ENCODE data around the gene BCL11B.

BCL11B gene

GRCh38 chr14:99137001-99137700 lies 134.8 kb downstream of the BCL11B start:
- WGBS (ENCODE audit: insufficient coverage): 66% methylated on average over 9 of the region's 11 CpGs
- ChIA-PET CTCF (no interaction called here), POLR2A (no interaction called here)
- Histone ChIP-seq H3K9me3 (ENCODE audit: control extremely low read depth in 1 of 5, control insufficient read depth in 4 of 5, insufficient read depth in 2 of 5, low read depth in 1 of 5, low read length in 4 of 5) (no peaks in the 10 kb centered on the region), H3K27ac (ENCODE audit: insufficient read depth in 1 of 2, low read depth in 1 of 2, low read length in 2 of 2, poor library complexity in 1 of 2, severe bottlenecking in 2 of 2) (no peak overlapping the region), H3K27me3 (replicated peaks in 2 of 5; ENCODE audit: control insufficient read depth in 4 of 5, insufficient read depth in 5 of 5, low read length in 4 of 5) (peaks cover 0 to 8% (median 0%) of the 10 kb centered on the region in 5 experiments), H3K4me1 (ENCODE audit: control extremely low read depth in 1 of 4, control insufficient read depth in 4 of 4, insufficient read depth in 4 of 4, low read length in 3 of 4) (no peaks in the 10 kb centered on the region), H3K36me3 (ENCODE audit: control insufficient read depth in 4 of 4, insufficient read depth in 4 of 4, low read length in 3 of 4) (no peaks in the 10 kb centered on the region), H3K4me3 (ENCODE audit: control insufficient read depth in 1 of 7, extremely low read depth in 1 of 7, insufficient read depth in 4 of 7, low read depth in 2 of 7, low read length in 6 of 7) (no peak overlapping the region)
- DNase-seq: no peak

GRCh38 chr14:99136401-99136800 lies 135.6 kb downstream of the BCL11B start:
- peaks cover 0 to 8% (median 0%) of the 10 kb centered on the region in 5 experiments for H3K27me3 ChIP-seq (replicated peaks in 2 of 5; ENCODE audit: control insufficient read depth in 4 of 5, insufficient read depth in 5 of 5, low read length in 4 of 5)
- no peaks in the 10 kb centered on the region for H3K36me3 ChIP-seq (ENCODE audit: control insufficient read depth in 4 of 4, insufficient read depth in 4 of 4, low read length in 3 of 4)
- no peak overlapping the region for H3K27ac ChIP-seq (ENCODE audit: insufficient read depth in 1 of 2, low read depth in 1 of 2, low read length in 2 of 2, poor library complexity in 1 of 2, severe bottlenecking in 2 of 2)
- H3K4me3 ChIP-seq (ENCODE audit: control insufficient read depth in 1 of 7, extremely low read depth in 1 of 7, insufficient read depth in 4 of 7, low read depth in 2 of 7, low read length in 6 of 7): no peak overlapping the region
- CTCF ChIA-PET: no interaction called here
- 86% methylated on average over 6 of the region's 7 CpGs for WGBS (ENCODE audit: insufficient coverage)
- no peaks in the 10 kb centered on the region for H3K4me1 ChIP-seq (ENCODE audit: control extremely low read depth in 1 of 4, control insufficient read depth in 4 of 4, insufficient read depth in 4 of 4, low read length in 3 of 4)
- H3K9me3 ChIP-seq (ENCODE audit: control extremely low read depth in 1 of 5, control insufficient read depth in 4 of 5, insufficient read depth in 2 of 5, low read depth in 1 of 5, low read length in 4 of 5): no peaks in the 10 kb centered on the region
- POLR2A ChIA-PET: no interaction called here
- DNase-seq: no peak

- no peak for DNase-seq
- 88% methylated on average over 4 of the region's 5 CpGs for WGBS (ENCODE audit: insufficient coverage)
- Histone ChIP-seq H3K9me3 (ENCODE audit: control extremely low read depth in 1 of 5, control insufficient read depth in 4 of 5, insufficient read depth in 2 of 5, low read depth in 1 of 5, low read length in 4 of 5) (no peaks in the 10 kb centered on the region), H3K4me3 (ENCODE audit: control insufficient read depth in 1 of 7, extremely low read depth in 1 of 7, insufficient read depth in 4 of 7, low read depth in 2 of 7, low read length in 6 of 7) (no peak overlapping the region), H3K4me1 (ENCODE audit: control extremely low read depth in 1 of 4, control insufficient read depth in 4 of 4, insufficient read depth in 4 of 4, low read length in 3 of 4) (no peaks in the 10 kb centered on the region), H3K27me3 (replicated peaks in 2 of 5; ENCODE audit: control insufficient read depth in 4 of 5, insufficient read depth in 5 of 5, low read length in 4 of 5) (peaks cover 0 to 8% (median 0%) of the 10 kb centered on the region in 5 experiments), H3K36me3 (ENCODE audit: control insufficient read depth in 4 of 4, insufficient read depth in 4 of 4, low read length in 3 of 4) (no peaks in the 10 kb centered on the region), H3K27ac (ENCODE audit: insufficient read depth in 1 of 2, low read depth in 1 of 2, low read length in 2 of 2, poor library complexity in 1 of 2, severe bottlenecking in 2 of 2) (no peak overlapping the region)
- ChIA-PET POLR2A (no interaction called here), CTCF (no interaction called here)
Observed at GRCh38 chr14:99136047-99136400, 136.0 kb downstream of the BCL11B start.

DNA sequence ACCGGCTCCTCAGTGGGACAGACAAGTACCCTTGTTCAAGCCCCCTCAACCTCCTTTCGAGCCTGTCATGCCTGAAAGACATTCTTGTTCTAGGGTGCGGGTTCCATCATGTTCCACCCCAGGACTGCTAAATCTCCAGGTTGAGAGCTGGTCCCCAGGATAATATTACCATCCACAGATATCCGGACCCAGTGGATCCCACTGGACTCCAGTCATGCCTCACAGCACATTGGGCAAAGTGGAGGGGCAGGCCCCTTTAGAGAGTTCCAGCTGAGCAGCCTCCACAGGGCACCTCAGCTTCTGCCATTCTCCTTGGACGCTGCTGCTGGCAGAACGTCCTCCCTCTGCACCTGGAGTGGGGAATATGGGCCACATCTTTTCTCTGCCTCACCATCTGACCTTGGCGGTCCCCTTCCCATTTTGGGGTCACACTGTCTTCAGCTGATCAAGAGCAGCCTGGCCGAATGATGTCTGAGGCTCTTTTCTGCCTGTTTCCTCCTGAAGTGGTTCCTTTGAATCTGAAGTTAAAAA lies 137.4 kb downstream of the BCL11B start:
- Histone ChIP-seq H3K27me3 (replicated peaks in 2 of 5; ENCODE audit: control insufficient read depth in 4 of 5, insufficient read depth in 5 of 5, low read length in 4 of 5) (peaks cover 0 to 8% (median 0%) of the 10 kb centered on the region in 5 experiments), H3K27ac (ENCODE audit: insufficient read depth in 1 of 2, low read depth in 1 of 2, low read length in 2 of 2, poor library complexity in 1 of 2, severe bottlenecking in 2 of 2) (no peak overlapping the region), H3K9me3 (ENCODE audit: control extremely low read depth in 1 of 5, control insufficient read depth in 4 of 5, insufficient read depth in 2 of 5, low read depth in 1 of 5, low read length in 4 of 5) (no peaks in the 10 kb centered on the region), H3K4me1 (ENCODE audit: control extremely low read depth in 1 of 4, control insufficient read depth in 4 of 4, insufficient read depth in 4 of 4, low read length in 3 of 4) (no peaks in the 10 kb centered on the region), H3K36me3 (ENCODE audit: control insufficient read depth in 4 of 4, insufficient read depth in 4 of 4, low read length in 3 of 4) (no peaks in the 10 kb centered on the region), H3K4me3 (ENCODE audit: control insufficient read depth in 1 of 7, extremely low read depth in 1 of 7, insufficient read depth in 4 of 7, low read depth in 2 of 7, low read length in 6 of 7) (no peak overlapping the region)
- WGBS (ENCODE audit: insufficient coverage): 92% methylated on average over 8 of the region's 8 CpGs
- CTCF ChIA-PET: no interaction called here
- no peak for DNase-seq
- POLR2A ChIA-PET: no interaction called here

DNA sequence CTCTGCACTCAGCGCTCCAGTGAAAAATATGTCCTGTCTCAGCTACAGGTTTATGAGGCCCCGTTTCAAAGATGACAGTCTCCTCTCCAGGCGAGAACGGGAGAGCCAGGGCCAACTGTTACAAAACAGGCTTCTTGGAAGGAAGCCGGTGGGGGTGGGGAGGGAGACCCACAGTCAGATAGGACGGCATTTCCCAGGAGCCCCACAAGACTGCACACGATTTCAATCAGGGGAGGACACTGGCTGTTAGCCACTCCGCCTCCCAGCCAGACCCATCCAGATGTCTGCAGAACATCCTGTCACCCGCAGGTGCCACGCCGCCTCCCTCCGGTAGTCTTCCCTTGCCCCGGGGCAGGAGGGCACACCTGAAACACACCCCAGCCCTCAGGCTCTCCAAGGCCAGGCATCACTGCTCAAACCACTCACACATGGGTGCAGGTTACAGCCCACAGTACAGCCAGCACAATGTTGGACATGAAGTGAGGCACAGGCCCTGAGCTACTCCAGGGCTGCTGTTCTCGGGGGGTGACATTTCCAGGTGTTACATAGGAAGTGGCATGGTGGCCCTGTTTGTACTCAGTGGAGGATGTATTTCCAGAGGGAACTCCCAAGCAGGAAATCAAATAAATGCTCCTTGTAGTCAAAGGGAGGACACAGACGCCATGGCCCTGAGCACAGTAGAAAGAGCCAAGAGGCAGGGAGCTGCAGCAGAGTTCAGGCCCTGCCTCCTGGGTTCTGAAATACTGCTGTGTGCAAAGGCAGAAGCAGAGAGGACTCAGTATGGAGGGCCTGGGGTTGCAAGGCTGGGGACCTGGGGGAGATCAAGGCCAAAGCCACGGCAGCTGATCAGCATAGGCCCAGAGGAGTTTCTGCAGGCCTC lies 138.1 kb downstream of the BCL11B start:
- Histone ChIP-seq H3K27ac (ENCODE audit: insufficient read depth in 1 of 2, low read depth in 1 of 2, low read length in 2 of 2, poor library complexity in 1 of 2, severe bottlenecking in 2 of 2) (no peak overlapping the region), H3K36me3 (ENCODE audit: control insufficient read depth in 4 of 4, insufficient read depth in 4 of 4, low read length in 3 of 4) (no peaks in the 10 kb centered on the region), H3K9me3 (ENCODE audit: control extremely low read depth in 1 of 5, control insufficient read depth in 4 of 5, insufficient read depth in 2 of 5, low read depth in 1 of 5, low read length in 4 of 5) (no peaks in the 10 kb centered on the region), H3K4me1 (ENCODE audit: control extremely low read depth in 1 of 4, control insufficient read depth in 4 of 4, insufficient read depth in 4 of 4, low read length in 3 of 4) (no peaks in the 10 kb centered on the region), H3K4me3 (ENCODE audit: control insufficient read depth in 1 of 7, extremely low read depth in 1 of 7, insufficient read depth in 4 of 7, low read depth in 2 of 7, low read length in 6 of 7) (no peak overlapping the region), H3K27me3 (replicated peaks in 2 of 5; ENCODE audit: control insufficient read depth in 4 of 5, insufficient read depth in 5 of 5, low read length in 4 of 5) (peaks cover 0 to 8% (median 0%) of the 10 kb centered on the region in 5 experiments)
- ChIA-PET POLR2A (no interaction called here), CTCF (no interaction called here)
- DNase-seq: no peak
- WGBS (ENCODE audit: insufficient coverage): 80% methylated on average over 11 of the region's 16 CpGs

GRCh38 chr14:99132821-99133635 lies 139.0 kb downstream of the BCL11B start:
- Histone ChIP-seq H3K9me3 (ENCODE audit: control extremely low read depth in 1 of 5, control insufficient read depth in 4 of 5, insufficient read depth in 2 of 5, low read depth in 1 of 5, low read length in 4 of 5) (no peaks in the 10 kb centered on the region), H3K4me1 (ENCODE audit: control extremely low read depth in 1 of 4, control insufficient read depth in 4 of 4, insufficient read depth in 4 of 4, low read length in 3 of 4) (no peaks in the 10 kb centered on the region), H3K4me3 (ENCODE audit: control insufficient read depth in 1 of 7, extremely low read depth in 1 of 7, insufficient read depth in 4 of 7, low read depth in 2 of 7, low read length in 6 of 7) (no peak overlapping the region), H3K27ac (ENCODE audit: insufficient read depth in 1 of 2, low read depth in 1 of 2, low read length in 2 of 2, poor library complexity in 1 of 2, severe bottlenecking in 2 of 2) (no peak overlapping the region), H3K36me3 (ENCODE audit: control insufficient read depth in 4 of 4, insufficient read depth in 4 of 4, low read length in 3 of 4) (no peaks in the 10 kb centered on the region), H3K27me3 (replicated peaks in 2 of 5; ENCODE audit: control insufficient read depth in 4 of 5, insufficient read depth in 5 of 5, low read length in 4 of 5) (peaks cover 0 to 8% (median 0%) of the 10 kb centered on the region in 5 experiments)
- ChIA-PET POLR2A (no interaction called here), CTCF (no interaction called here)
- WGBS (ENCODE audit: insufficient coverage): 73% methylated on average over 12 of the region's 19 CpGs
- DNase-seq: no peak
